AG04449 (cell line): Measurements from ENCODE around the gene PDE7B.

Experiments
- CTCF ChIA-PET: fragments of 350-600 bp; formaldehyde crosslinking; extraction: SDS; loops from one replicate; lab custom pipeline; 2021; ENCODE audit warnings: antibody characterized with exemption; lab: Yijun Ruan, JAX
- POLR2A ChIA-PET: fragments of 400-600, 350-600 bp; formaldehyde crosslinking; extraction: SDS; loops from one replicate; lab custom pipeline; 2020; ENCODE audit warnings: antibody characterized with exemption, inconsistent platforms; lab: Yijun Ruan, JAX
- DNase-seq: peaks from one replicate; pipeline ENCODE4 v3.0.0-alpha.2; 2010; ENCODE audit warnings: low read depth, low spot score
- H3K4me3 ChIP-seq: 2 replicates; pipeline ENCODE4 v1.5.1; 2011; ENCODE audit warnings: low read depth, mild to moderate bottlenecking, control low read depth, low read length
- CTCF ChIP-seq: IDR thresholded peaks from one replicate; pipeline ENCODE4 v1.5.1; 2011; ENCODE audit warnings: mild to moderate bottlenecking, moderate library complexity, low read length, control low read depth, inconsistent platforms; ENCODE audit not compliant: insufficient read depth; ENCODE audit errors: missing control alignments

PDE7B gene

GRCh38 chr6:135940616-135941167 lies 89.2 kb downstream of the PDE7B start:
- no peak overlapping the region for H3K4me3 ChIP-seq
- no peak for TF ChIP-seq CTCF
- ChIA-PET POLR2A (interaction anchor here (0.6 kb wide), 1 partner anchor 341 kb away, joined by 3 read pairs; no protein-coding TSS in a partner anchor), CTCF (interaction anchor here (1.0 to 2.8 kb wide), 3 partner anchors 9 to 405 kb away, joined by 3 to 13 read pairs (median 6); no protein-coding TSS in a partner anchor)
- DNase-seq: no peak

DNA sequence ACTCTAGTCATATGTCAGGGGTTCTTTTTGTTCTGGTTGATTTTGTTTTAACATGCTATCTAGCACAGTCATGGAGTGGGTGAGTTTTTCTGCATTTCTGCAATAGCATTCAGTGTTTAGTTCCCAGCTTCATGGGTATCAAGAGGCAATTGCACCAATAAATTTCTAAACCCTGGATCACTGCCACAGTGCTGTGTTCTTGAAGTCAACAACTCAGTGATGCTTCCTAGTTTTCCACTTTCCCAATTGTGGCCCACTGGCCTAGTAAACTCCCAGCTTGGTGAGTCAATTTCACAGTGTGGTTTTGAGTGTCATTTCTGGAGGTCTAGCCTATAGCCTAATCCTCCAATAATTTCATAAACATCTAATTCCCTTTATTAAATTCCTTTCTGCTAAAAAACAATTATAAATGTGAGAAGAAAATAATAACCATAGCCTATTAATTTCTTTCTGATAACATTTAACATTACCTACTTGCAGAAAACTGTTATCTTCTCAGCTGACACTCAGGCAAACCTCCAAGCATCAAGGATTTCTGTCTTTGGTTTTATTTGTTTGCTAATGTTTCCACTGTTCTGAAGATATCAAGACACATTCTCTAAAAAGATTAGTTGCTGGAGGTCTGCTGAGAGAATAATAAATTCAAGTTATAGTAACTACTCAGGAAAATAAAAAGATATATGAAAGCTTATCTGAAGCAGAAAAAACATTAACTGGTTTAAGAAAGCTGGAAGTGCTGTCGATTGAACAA lies 89.9 kb downstream of the PDE7B start:
- no peak overlapping the region for H3K4me3 ChIP-seq
- TF ChIP-seq CTCF: no peak
- CTCF ChIA-PET: interaction anchor here (1.0 to 1.4 kb wide), 2 partner anchors 285 to 406 kb away, joined by 3 to 6 read pairs; no protein-coding TSS in a partner anchor
- DNase-seq: no peak
- POLR2A ChIA-PET: interaction anchor here (0.6 kb wide), 1 partner anchor 341 kb away, joined by 3 read pairs; no protein-coding TSS in a partner anchor

- POLR2A ChIA-PET: no interaction called here
- no peak for TF ChIP-seq CTCF
- DNase-seq: no peak
- CTCF ChIA-PET: interaction anchor here (1.2 kb wide), 1 partner anchor 282 kb away, joined by 3 read pairs; no protein-coding TSS in a partner anchor
- H3K4me3 ChIP-seq: no peak overlapping the region
These were observed 92.6 kb downstream of the PDE7B start for GRCh38 chr6:135944120-135944519.

DNA sequence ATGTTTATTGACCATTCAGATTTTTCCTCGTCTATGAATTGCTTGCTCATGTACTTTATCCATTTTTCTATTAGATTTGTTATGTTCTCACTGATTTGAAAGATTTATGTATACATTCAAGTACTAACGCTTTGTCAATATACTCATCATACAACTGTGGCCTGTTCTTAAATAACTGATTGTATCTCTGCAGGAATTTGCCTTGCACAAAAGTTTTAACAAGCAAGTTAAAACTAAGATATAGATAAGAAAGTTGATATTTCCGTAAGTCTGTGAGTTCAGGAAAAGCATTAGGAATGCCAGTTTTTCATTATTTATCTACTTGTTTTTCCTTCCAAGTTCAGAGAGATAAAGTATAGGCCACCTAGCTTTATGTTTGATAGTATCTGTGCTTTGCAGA lies 95.2 kb downstream of the PDE7B start:
- ChIA-PET CTCF (no interaction called here), POLR2A (no interaction called here)
- H3K4me3 ChIP-seq: no peak overlapping the region
- TF ChIP-seq CTCF: no peak
- DNase-seq: no peak

- no peak for DNase-seq
- H3K4me3 ChIP-seq: no peak overlapping the region
- POLR2A ChIA-PET: no interaction called here
- CTCF ChIA-PET: interaction anchor here (0.6 to 2.7 kb wide), 3 partner anchors 12 to 445 kb away, joined by 3 to 13 read pairs (median 10); no protein-coding TSS in a partner anchor
- no peak for TF ChIP-seq CTCF
These were observed 99.2 kb downstream of the PDE7B start for GRCh38 chr6:135950669-135951068.

DNA sequence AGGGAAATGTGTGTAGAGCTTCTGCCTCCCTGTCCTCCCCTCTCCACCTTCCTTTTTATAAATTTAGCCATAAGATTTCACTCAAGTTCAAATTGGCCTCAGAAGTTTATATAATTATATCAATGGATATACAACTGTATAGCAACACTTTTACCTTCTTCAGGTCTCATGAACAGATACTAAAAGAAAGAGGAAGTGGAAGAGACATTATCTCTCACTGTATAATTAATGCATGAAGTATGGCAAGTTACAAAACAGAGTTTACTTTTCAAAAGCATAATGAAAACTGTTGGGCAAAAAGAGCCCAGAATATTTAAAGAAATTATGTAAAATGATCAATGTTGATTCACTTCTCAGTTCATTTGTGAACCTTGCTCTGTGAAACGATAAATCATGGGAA lies 99.7 kb downstream of the PDE7B start:
- no peak for DNase-seq
- H3K4me3 ChIP-seq: no peak overlapping the region
- ChIA-PET CTCF (interaction anchor here (0.6 to 2.7 kb wide), 2 partner anchors 275 to 446 kb away, joined by 3 to 10 read pairs; no protein-coding TSS in a partner anchor), POLR2A (no interaction called here)
- TF ChIP-seq CTCF: no peak
